Fibroblast of skin of left quadriceps (primary cell): ENCODE measurements around the gene CTTNBP2.

ENCODE experiments used
- DNase-seq, 2 experiments: peaks; one replicate each; pipeline ENCODE4 v3.0.0-alpha.2; 2013; ENCODE audit warnings: low read depth in 2 of 2

Gene CTTNBP2

GRCh38 chr7:117690147-117690546, 183.1 kb downstream of the CTTNBP2 start:
- DNase-seq = no peak

DNA sequence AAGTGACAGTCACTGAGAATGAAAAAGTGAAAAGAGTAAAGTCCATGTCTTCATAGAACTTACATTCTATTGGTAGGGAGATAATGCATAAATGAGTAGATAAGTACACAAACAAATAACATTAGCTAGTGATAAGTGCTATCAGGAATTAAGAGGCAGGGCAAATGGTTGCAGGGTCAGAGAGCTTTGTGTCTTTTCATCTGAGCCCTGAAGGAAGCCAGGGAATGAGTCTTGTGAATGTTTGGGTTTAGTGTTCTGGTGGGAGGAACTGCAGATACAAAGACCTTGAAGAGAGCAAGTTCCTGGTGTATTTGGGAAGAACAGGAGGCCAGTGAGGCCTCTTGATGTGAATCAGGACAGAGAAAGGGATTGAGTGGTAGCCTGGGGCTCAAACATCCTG, 183.8 kb downstream of the CTTNBP2 start:
- no peak for DNase-seq

- no peak for DNase-seq
Measured at GRCh38 chr7:117688126-117688525, 185.1 kb downstream of the CTTNBP2 start.

DNA sequence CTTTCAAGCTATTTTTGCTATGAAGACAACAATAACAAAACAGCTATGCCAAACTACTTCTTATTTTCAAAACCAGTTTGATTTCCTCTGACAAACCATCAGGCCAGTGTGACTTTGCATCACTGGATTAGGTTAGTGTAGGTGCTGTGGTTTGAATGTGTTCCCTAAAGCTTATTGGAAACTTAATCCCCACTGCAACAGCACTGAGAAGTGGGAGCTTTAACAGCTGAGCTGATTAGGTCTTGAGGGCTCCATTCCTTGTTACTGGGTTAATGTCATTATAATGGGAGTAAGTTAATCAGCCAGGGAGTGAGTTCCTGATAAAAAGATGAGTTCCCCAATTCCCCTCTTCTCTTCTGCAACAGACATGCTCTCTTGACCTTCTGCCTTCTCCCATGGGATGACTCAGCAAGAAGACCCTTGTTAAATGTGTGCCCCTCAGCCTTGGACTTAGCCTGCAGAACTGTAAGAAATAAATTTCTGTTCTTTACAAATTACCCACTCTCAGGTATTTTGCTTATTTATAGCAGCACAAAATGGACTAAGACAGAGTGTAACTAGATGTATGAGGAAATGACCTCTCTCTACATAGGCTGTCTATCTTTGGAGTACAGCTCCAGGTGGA, 186.8 kb downstream of the CTTNBP2 start:
- DNase-seq = no peak

DNA sequence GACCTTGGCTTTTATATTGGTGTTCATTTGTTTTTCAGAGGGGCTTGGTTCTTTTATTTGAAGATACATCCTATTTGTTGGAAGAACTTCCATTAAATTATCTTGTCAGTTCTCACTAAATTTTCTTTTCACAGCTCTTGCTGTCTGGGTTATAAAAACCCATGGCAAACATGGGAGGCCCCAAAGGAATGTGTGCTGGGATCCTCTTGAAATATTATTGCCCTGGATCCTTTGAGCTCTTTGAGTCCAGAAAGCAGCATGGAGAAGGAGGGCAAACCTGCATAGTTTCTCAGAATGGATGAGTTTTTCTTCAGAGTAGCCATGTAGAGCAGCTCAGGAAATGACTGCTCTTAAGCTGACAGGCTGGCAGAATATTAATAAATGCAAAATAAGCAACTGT, 187.4 kb downstream of the CTTNBP2 start:
- DNase-seq = no peak

- DNase-seq = no peak
Measured at GRCh38 chr7:117683430-117684175, 189.6 kb downstream of the CTTNBP2 start.

GRCh38 chr7:117682681-117683385, 190.4 kb downstream of the CTTNBP2 start:
- DNase-seq = no peak

DNA sequence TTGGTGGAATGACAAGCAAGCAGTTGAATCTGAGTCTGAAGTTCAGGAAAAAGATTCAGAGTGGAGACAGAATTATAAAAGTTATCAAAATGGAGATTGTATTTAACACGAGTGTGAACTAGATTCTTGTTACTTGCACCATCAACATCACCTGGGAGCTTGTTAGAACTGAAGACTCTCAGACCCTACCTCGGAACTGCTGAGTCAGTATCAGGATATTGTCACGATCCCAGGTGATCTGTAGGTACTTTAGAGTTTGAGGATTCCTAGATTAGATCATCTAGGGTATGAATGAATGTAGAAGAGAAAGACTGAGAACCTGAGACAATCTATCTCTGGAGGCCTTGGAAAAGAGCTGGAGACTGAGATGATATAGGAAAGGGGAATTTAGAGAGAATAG, 194.1 kb downstream of the CTTNBP2 start:
- no peak for DNase-seq

- no peak for DNase-seq
Measured at GRCh38 chr7:117675497-117676435, 197.5 kb downstream of the CTTNBP2 start.

GRCh38 chr7:117674617-117675016, 198.6 kb downstream of the CTTNBP2 start:
- DNase-seq = no peak

DNA sequence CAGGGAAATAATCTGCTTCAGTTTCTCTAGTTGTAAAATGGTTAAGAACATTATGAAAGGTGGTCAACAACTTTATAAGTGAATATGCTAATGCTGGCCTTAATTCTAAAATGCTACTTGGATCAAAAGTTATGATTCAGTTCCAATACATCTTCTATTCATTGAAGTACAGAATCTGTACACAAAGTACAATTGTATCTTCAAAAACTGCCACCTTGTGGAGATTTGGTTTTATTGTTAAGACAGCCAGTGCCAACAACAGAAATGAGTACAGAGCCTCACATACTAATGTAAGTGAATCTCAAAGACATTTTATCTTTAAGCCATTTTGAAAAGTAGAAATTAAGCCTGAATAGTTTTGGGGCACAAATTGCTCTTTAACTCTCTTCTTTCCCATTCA, 199.4 kb downstream of the CTTNBP2 start:
- DNase-seq = peak; percentile 8 to 15

DNA sequence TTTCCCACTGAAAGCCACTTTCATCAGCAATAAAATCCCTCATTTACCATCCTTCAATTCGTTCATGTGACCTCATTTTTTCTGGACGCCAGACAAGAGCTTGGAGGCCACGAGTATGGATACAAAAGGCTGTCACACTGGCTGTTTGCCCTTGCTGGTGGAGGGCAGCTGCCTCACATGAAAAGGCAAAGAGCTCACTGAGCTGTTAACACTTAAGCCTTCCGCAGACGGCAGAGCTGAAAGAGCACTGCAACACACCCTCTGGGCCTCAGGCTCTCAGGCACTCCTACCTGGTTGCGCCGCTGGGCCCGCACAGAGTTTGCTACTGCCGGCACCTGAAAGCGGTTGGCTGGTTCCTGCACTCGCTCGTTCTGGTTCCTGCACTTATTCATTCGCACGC, 199.9 kb downstream of the CTTNBP2 start:
- no peak for DNase-seq

DNA sequence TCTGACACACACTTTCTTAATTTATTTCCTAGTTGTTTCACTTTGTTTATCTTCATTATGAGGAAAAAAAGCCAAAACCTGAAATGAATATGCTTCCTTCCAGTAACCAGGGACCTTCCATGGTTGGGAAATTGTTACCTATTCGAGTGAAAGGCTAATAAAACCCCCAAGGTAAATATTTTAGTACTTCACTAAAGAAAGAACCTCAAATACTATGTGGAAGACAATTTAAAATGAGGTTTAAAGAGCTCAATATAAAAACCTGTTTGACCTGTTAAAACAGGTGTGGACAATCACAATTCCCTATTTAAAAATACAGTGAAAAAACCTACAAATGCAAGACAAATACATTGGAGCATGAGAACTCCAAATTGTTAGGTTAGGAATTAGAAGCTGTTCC, 200.8 kb downstream of the CTTNBP2 start:
- DNase-seq = no peak

- DNase-seq = no peak
Measured at GRCh38 chr7:117669818-117670217, 203.4 kb downstream of the CTTNBP2 start.

GRCh38 chr7:117667456-117667855, 205.8 kb downstream of the CTTNBP2 start:
- DNase-seq = no peak

GRCh38 chr7:117666689-117667088, 206.6 kb downstream of the CTTNBP2 start:
- no peak for DNase-seq

DNA sequence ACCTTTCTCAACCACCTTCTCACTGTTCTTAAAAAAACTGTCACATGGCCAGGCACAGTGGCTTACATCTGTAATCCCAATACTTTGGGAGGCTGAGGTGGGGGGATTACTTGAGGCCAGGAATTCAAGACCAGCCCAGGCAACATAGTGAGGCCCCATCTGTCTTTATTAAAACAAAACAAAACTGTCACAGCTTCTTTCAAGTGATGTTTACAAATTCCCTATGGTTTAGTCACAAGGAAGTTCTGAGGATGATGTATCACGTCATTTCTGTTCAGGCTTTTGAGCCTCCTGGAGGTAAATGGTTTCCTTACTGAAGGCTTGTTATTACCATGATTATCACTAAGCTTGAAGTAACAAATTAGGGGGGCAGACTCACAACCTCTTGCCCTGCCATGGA, 207.2 kb downstream of the CTTNBP2 start:
- no peak for DNase-seq

- no peak for DNase-seq
Measured at GRCh38 chr7:117665368-117665767, 207.9 kb downstream of the CTTNBP2 start.

DNA sequence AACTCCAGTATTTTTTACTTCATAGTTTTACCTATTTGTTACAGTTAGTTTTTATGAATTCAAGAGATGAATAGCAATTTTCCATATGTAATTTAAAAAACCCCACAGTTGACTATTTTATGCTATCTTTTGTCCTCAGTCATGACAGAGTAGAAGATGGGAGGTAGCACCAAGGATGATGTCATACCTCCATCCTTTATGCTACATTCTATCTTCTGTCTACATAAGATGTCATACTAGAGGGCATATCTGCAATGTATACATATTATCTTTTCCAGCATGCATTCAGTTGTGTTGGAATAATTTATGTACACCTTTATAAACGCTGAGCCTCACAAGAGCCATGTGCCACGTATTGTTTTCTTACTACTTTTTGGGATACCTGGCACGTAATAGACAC, 209.2 kb downstream of the CTTNBP2 start:
- no peak for DNase-seq

- no peak for DNase-seq
Measured at GRCh38 chr7:117661328-117661727, 211.9 kb downstream of the CTTNBP2 start.
